ENCODE data around the gene PISD.
A peak's percentile ranks its signal among the peaks of the same experiment; 100 is the strongest.

PISD gene

DNA sequence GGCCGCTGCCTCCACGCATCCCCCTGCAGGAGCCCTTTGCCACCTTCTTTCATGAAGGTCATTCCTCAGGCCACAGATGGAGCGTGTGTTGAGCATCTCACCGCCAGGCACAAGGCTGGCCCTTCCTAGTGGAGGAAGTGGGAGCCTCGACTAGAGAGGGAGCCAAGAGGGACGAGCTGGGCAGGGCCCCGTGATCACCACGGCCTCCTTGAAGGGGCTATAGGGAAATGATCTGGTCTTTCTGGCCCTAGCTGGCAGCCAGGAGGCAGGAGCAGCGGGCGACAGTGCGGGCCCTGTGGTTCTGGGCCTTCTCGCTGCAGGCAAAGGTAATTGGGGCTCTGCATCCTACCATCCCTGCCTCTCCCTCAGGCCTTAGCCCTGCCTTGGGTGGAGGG lies 49.1 kb downstream of the PISD start:
- no peaks in the 10 kb centered on the region for H3K9me3 ChIP-seq (ENCODE audit: severe bottlenecking)
- H3K27me3 ChIP-seq (ENCODE audit: insufficient read depth, poor library complexity, severe bottlenecking) = no peaks in the 10 kb centered on the region
- DNase-seq (ENCODE audit: low spot score) (peak; percentile 36), ATAC-seq (ENCODE audit: low read depth) (0 out of 3 replicates have a peak, but pooled peaks have one; percentile 6)
- TF ChIP-seq, protein P1, sequence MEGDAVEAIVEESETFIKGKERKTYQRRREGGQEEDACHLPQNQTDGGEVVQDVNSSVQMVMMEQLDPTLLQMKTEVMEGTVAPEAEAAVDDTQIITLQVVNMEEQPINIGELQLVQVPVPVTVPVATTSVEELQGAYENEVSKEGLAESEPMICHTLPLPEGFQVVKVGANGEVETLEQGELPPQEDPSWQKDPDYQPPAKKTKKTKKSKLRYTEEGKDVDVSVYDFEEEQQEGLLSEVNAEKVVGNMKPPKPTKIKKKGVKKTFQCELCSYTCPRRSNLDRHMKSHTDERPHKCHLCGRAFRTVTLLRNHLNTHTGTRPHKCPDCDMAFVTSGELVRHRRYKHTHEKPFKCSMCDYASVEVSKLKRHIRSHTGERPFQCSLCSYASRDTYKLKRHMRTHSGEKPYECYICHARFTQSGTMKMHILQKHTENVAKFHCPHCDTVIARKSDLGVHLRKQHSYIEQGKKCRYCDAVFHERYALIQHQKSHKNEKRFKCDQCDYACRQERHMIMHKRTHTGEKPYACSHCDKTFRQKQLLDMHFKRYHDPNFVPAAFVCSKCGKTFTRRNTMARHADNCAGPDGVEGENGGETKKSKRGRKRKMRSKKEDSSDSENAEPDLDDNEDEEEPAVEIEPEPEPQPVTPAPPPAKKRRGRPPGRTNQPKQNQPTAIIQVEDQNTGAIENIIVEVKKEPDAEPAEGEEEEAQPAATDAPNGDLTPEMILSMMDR (IDR thresholded peaks at IDR 0.05; ENCODE audit: poor library complexity, severe bottlenecking) = no peak
- peaks cover 6% of the 10 kb centered on the region for H3K36me3 ChIP-seq (ENCODE audit: low read depth)
- no peak overlapping the region for H3K4me3 ChIP-seq (ENCODE audit: severe bottlenecking)
- no peak overlapping the region for H3K27ac ChIP-seq (ENCODE audit: poor library complexity, severe bottlenecking)
- no peaks in the 10 kb centered on the region for H3K4me1 ChIP-seq (ENCODE audit: insufficient read depth, poor library complexity, severe bottlenecking)

DNA sequence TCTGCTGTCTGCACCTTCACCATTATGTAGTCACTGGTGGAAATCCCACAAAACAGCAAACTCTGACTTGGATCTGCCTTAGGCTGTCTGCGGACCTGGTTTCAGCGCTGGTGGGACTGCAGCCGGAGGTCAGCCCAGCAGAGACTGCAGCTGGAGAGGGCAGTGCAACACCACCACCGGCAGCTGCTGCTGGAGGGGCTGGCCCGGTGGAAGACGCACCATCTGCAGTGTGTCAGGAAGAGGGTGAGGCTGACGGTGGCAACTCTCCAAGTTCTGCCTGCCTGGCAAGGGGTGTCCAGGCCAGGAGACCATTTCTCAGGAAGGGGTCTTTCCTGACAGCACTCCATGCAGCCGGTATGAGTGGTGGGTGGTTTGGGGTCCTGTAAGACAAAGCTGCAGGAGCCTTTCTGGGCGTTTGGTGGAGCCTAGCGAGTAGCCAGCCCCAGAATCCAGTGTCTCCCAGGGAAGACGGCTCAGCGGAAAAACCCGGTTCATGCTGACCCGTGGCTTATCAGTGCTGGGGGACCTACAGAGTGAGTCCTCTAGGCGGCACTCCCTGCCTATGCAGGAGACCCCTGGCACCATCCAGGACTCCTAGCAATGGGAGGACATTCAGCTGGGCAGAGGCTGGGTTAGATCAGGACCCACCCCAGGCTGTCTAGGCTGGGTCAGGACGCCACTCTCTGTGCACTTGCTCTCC lies 50.8 kb downstream of the PISD start:
- no peaks in the 10 kb centered on the region for H3K27me3 ChIP-seq (ENCODE audit: insufficient read depth, poor library complexity, severe bottlenecking)
- no peaks in the 10 kb centered on the region for H3K36me3 ChIP-seq (ENCODE audit: low read depth)
- no peak overlapping the region for H3K27ac ChIP-seq (ENCODE audit: poor library complexity, severe bottlenecking)
- TF ChIP-seq, protein P1 (IDR thresholded peaks at IDR 0.05; ENCODE audit: poor library complexity, severe bottlenecking) = no peak
- DNase-seq (ENCODE audit: low spot score) (peak; percentile 54), ATAC-seq (ENCODE audit: low read depth) (no peak)
- H3K4me1 ChIP-seq (ENCODE audit: insufficient read depth, poor library complexity, severe bottlenecking) = no peaks in the 10 kb centered on the region
- no peak overlapping the region for H3K4me3 ChIP-seq (ENCODE audit: severe bottlenecking)
- H3K9me3 ChIP-seq (ENCODE audit: severe bottlenecking) = no peaks in the 10 kb centered on the region

DNA sequence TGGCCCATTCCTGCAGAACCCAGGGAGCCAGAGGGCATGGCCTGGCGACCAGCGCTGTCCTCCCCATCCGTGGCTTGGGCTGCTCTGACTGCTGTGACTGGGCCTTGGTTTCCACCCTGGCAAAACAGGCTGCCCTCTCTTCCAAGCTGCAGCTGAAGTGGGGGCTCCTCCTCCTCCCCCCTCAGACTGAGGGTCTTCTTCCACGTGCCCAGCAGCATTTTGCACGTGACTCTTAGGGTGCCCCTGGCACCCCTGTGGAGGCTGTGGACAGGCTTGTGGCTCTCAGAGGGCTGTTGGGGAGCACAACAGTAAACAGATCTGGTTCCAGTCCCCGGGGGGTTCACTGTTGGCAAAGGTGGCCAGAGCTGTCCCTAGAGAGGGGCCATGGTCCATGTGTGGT lies 51.4 kb downstream of the PISD start:
- peak; percentile 45 for DNase-seq (ENCODE audit: low spot score)
- ATAC-seq (ENCODE audit: low read depth) = no peak
- TF ChIP-seq, protein P1 (IDR thresholded peaks at IDR 0.05; ENCODE audit: poor library complexity, severe bottlenecking) = no peak
- Histone ChIP-seq H3K4me1 (ENCODE audit: insufficient read depth, poor library complexity, severe bottlenecking) (no peaks in the 10 kb centered on the region), H3K27me3 (ENCODE audit: insufficient read depth, poor library complexity, severe bottlenecking) (no peaks in the 10 kb centered on the region), H3K36me3 (ENCODE audit: low read depth) (no peaks in the 10 kb centered on the region), H3K9me3 (ENCODE audit: severe bottlenecking) (no peaks in the 10 kb centered on the region), H3K4me3 (ENCODE audit: severe bottlenecking) (no peak overlapping the region), H3K27ac (ENCODE audit: poor library complexity, severe bottlenecking) (no peak overlapping the region)

DNA sequence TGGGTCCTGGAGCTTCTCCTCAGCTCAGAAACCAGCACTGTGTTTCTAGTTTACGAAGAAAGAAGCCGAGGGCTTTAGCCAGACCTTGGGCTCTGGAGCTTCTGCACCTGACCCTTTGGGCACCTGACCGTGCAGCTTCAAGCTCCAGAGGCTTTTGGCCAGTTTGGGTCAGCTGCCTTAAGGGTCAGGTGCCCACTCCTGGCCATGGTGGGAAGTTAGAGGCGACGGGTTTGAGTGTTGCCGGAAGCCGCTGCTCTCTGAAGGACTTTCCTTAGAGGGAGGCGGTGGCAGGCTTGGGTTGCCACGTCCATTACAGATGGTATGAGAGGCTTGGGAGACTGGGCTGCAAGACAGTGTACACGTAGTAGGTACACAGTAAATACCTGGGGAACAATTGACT lies 52.3 kb downstream of the PISD start:
- H3K27ac ChIP-seq (ENCODE audit: poor library complexity, severe bottlenecking) = no peak overlapping the region
- TF ChIP-seq, protein P1 (IDR thresholded peaks at IDR 0.05; ENCODE audit: poor library complexity, severe bottlenecking) = no peak
- no peaks in the 10 kb centered on the region for H3K36me3 ChIP-seq (ENCODE audit: low read depth)
- no peak for ATAC-seq (ENCODE audit: low read depth)
- no peaks in the 10 kb centered on the region for H3K9me3 ChIP-seq (ENCODE audit: severe bottlenecking)
- H3K4me1 ChIP-seq (ENCODE audit: insufficient read depth, poor library complexity, severe bottlenecking) = no peaks in the 10 kb centered on the region
- DNase-seq (ENCODE audit: low spot score) = peak; percentile 34
- no peaks in the 10 kb centered on the region for H3K27me3 ChIP-seq (ENCODE audit: insufficient read depth, poor library complexity, severe bottlenecking)
- H3K4me3 ChIP-seq (ENCODE audit: severe bottlenecking) = no peak overlapping the region

DNA sequence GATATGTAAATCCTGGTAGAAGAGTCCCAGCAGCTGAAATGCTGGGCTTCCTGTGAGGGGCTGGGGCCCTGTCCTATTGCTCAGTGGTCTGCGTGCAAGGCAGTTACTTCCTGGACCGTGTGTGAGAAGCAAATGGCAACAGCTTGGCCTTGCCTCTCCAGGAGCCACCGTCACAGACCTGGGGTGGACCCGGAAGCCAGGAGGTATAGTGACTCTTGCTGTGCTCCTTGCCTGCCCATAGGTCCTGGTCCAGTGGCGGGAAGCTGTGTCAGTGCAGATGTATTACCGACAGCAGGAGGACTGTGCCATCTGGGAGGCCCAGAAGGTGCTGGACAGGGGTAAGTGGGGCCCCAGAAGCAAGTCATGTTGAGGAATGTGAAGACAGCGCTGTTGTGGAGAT lies 54.3 kb downstream of the PISD start:
- ATAC-seq (ENCODE audit: low read depth) = no peak
- TF ChIP-seq, protein P1 (IDR thresholded peaks at IDR 0.05; ENCODE audit: poor library complexity, severe bottlenecking) = no peak
- DNase-seq (ENCODE audit: low spot score) = peak; percentile 45
- Histone ChIP-seq H3K36me3 (ENCODE audit: low read depth) (no peaks in the 10 kb centered on the region), H3K27ac (ENCODE audit: poor library complexity, severe bottlenecking) (no peak overlapping the region), H3K9me3 (ENCODE audit: severe bottlenecking) (no peaks in the 10 kb centered on the region), H3K4me3 (ENCODE audit: severe bottlenecking) (no peak overlapping the region), H3K4me1 (ENCODE audit: insufficient read depth, poor library complexity, severe bottlenecking) (no peaks in the 10 kb centered on the region), H3K27me3 (ENCODE audit: insufficient read depth, poor library complexity, severe bottlenecking) (no peaks in the 10 kb centered on the region)
